DND-41 (cell line): ENCODE results near the gene PRKCE.

Experiments
- EZH2 ChIP-seq: IDR thresholded peaks from 3 replicates; pipeline ENCODE4 v1.6.1; 2012; ENCODE audit warnings: borderline replicate concordance, low read depth, mild to moderate bottlenecking, moderate library complexity, low read length, inconsistent platforms; ENCODE audit not compliant: severe bottlenecking
- TF ChIP-seq, protein P1 (sequence below): IDR thresholded peaks from 2 replicates; pipeline ENCODE4 v1.5.1; 2012; ENCODE audit warnings: borderline replicate concordance, low read length, moderate library complexity, mild to moderate bottlenecking; ENCODE audit not compliant: poor library complexity, severe bottlenecking; ENCODE audit errors: extremely low read depth

DNA sequence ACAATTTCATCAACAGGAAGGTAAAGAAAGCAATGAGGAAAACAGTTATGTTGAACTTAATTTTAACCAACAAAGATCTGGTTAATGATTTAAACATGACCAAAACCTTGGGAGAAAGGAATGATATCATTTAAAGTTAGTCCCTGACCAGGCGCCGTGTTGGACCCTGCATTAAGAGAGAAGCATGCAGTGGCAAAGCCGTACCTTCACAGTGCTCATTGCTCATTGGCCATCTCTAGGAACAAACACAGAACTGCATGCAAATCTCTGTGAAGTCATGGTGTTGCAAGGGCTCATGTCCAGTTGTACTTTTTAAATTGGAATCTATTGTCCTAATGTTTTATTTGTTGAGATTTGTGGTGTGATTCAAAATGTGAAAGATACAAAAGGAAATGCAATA, 28.4 kb upstream of the PRKCE start:
- no peak for TF ChIP-seq EZH2
- TF ChIP-seq, protein P1, sequence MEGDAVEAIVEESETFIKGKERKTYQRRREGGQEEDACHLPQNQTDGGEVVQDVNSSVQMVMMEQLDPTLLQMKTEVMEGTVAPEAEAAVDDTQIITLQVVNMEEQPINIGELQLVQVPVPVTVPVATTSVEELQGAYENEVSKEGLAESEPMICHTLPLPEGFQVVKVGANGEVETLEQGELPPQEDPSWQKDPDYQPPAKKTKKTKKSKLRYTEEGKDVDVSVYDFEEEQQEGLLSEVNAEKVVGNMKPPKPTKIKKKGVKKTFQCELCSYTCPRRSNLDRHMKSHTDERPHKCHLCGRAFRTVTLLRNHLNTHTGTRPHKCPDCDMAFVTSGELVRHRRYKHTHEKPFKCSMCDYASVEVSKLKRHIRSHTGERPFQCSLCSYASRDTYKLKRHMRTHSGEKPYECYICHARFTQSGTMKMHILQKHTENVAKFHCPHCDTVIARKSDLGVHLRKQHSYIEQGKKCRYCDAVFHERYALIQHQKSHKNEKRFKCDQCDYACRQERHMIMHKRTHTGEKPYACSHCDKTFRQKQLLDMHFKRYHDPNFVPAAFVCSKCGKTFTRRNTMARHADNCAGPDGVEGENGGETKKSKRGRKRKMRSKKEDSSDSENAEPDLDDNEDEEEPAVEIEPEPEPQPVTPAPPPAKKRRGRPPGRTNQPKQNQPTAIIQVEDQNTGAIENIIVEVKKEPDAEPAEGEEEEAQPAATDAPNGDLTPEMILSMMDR = no peak
